GM13976 (cell line): ENCODE data around the gene PPP1R13B.

Experiments
- DNase-seq: peaks from one replicate; pipeline ENCODE4 v3.0.0; 2012; ENCODE audit warnings: low spot score
- in situ Hi-C: fragments of 300-500 bp; cut with MboI; formaldehyde crosslinking; loops from one replicate; pipeline ENCODE4 v1.12.0; 2022; ENCODE audit warnings: low sequenced_read_pairs, mixed read lengths, inconsistent platforms; ENCODE audit not compliant: unreplicated experiment
- TF ChIP-seq, protein P1 (sequence below): IDR thresholded peaks from 2 replicates; pipeline ENCODE4 v1.5.1; 2012; ENCODE audit warnings: borderline replicate concordance, mild to moderate bottlenecking; ENCODE audit not compliant: insufficient read depth; ENCODE audit errors: extremely low read depth, missing control alignments, control extremely low read depth

PPP1R13B gene

DNA sequence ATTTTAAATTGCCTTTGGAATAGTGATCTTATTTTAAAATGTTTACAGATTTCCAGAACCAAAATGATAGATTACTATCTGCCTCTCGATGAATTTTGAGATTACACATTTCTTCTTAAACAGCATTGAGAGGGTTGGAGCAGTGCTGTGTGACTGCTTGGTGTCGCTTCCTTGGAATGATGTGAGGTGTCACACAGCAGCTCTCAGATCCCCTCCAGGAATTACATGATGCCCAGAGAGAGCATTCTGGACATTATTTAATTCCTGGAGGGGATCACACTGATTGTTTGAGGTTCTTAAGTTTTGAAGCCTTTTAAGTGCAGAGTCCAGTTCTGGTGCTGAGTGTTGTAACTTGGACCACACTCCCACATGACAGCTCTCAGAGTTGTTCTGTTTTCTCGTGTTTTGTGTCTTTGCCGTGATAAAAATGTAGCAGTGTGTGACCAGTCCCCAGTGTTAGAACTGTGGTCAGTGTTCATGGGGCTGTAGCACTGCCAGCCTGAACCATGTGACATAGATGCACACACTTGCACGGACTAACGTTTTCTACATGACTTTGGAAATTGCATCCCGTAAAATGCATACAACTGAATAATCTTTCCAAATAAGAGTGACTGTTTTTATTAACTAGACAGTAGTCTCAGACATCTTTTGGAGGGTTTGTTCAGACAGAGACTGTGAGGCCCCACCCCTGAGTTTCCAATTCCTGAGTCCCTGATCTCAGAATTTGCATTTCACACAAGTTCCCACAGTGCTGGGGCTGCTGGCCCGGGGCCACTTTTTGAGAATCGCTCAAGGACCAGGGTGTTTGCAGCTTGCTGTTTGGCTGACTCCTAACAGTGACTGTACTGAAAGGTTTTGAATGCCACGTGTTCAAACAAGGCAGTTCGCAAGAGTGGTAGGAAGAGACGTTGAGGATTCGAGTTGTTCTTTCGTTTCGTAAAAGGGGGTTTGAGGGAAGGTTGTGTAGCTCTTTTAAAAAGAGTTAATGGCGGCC lies 158.2 kb downstream of the PPP1R13B start:
- TF ChIP-seq, protein P1, sequence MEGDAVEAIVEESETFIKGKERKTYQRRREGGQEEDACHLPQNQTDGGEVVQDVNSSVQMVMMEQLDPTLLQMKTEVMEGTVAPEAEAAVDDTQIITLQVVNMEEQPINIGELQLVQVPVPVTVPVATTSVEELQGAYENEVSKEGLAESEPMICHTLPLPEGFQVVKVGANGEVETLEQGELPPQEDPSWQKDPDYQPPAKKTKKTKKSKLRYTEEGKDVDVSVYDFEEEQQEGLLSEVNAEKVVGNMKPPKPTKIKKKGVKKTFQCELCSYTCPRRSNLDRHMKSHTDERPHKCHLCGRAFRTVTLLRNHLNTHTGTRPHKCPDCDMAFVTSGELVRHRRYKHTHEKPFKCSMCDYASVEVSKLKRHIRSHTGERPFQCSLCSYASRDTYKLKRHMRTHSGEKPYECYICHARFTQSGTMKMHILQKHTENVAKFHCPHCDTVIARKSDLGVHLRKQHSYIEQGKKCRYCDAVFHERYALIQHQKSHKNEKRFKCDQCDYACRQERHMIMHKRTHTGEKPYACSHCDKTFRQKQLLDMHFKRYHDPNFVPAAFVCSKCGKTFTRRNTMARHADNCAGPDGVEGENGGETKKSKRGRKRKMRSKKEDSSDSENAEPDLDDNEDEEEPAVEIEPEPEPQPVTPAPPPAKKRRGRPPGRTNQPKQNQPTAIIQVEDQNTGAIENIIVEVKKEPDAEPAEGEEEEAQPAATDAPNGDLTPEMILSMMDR, result no peak
- DNase-seq, result peak; percentile 82
- in situ Hi-C loops, result no loop called here

DNA sequence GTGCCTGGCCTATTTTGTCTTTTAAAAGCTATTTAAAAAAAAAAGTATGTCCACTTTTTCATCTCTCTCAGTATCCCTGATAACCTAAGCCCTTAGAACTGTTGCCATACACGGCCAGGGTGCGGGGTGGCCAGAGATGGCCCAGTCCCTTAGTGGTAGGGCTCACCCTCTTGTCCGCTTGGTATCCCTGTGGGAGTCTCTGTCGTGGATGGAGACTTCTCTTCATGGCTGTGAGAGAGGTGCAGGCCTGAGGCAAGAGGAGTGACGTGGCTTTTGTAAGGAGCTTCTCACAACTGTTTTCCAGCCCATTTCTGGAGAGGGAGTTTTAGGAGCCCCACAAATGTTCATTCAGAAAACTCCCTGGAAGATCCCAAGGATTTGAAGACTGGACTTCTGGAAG lies 158.9 kb downstream of the PPP1R13B start:
- in situ Hi-C loops, result no loop called here
- no peak for DNase-seq
- TF ChIP-seq, protein P1, result no peak

GRCh38 chr14:103687712-103688111 lies 159.7 kb downstream of the PPP1R13B start:
- in situ Hi-C loops, result no loop called here
- no peak for DNase-seq
- TF ChIP-seq, protein P1, result no peak

DNA sequence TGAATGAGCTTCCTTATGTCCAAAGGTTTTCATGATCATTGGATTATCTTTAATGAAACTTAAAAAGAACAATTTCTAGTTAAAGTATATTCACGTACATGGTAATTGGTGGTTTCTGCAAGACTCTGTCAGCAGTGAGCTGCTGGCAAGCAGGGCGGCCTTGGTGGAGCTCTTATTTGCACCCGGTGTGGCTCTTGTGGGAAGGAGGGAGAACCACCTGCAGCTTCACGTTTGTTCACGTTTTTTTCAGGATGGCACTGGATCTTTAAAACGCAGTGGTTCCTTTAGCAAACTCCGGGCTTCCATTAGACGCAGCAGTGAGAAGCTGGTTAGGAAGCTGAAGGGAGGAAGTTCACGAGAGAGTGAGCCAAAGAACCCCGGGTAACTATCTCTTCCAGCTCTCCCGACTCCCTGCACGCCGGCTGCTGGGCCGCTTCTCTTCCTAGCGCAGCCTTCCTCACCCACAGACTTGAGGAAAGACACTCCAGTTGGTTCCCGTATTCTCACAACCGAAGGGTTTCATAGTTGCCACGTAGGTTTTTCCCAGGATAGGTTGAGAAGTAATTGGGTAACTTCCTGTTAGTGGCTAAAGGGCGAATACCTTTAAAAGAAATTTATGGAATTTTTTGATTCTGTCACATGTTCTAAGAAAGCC lies 160.4 kb downstream of the PPP1R13B start:
- in situ Hi-C loops, result no loop called here
- DNase-seq, result no peak
- TF ChIP-seq, protein P1, result no peak

DNA sequence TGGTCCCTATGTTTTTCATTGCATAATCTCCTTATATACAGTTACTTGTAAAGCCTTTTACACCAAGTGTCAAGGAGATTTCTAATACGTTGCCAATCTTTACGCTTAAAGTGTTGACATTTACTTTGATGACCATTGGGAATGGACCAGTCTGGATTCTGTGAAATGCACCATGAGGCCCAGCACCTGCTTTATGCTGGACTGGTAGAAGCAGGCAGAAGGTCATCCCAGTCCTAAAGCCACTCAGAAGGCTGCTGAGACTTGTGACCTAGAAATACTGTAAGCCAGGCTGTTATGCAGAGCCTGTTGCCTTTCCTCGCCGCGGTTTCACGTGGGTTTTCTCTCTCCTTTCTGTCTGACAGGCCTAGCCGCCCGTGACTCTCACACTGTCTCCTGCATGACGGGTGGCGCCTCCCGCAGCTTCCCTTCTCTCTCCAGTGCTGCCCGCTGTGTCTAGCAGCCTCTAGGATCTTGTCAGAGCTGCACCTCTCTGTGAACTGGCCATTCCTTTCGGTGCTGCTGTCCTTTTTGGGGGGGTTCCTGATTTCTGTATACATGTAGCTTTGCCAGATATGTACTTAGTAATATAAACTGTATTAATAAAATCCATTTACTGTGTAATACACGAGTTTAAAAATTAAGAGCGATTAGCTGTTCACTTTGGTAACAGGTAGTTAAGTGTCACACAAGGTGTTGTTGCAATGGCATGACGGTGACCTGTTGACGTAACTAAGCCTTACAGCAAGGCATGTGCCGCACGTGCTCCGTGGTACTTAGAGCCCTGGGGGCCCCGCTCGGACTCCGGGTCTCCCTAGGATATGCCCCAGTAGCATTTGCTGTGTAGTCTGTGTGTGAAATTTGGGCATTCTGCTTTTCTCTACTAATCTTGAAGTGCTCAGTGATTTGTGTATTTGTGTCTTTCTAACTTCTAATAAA lies 161.8 kb downstream of the PPP1R13B start:
- in situ Hi-C loops, result no loop called here
- DNase-seq, result no peak
- TF ChIP-seq, protein P1, result no peak

- in situ Hi-C loops, result no loop called here
These were observed 162.5 kb downstream of the PPP1R13B start for GRCh38 chr14:103684871-103685270.

More at GRCh38 chr14:103684871-103685270, 162.5 kb downstream of the PPP1R13B start:
- TF ChIP-seq, protein P1, result no peak
- no peak for DNase-seq
